Measurements from ENCODE around the gene ZNF117. TPM values are rescaled to one million over a fixed set of nuclear protein-coding genes. Genes with fewer than 3 reads are reported as not detected.

ZNF117 gene
- total RNA-seq, 1 donor from 2014 or later, result 24.4 TPM

GRCh38 chr7:64992971-64993370, 2.1 kb upstream of the ZNF117 start:
- H3K9me3 Mint-ChIP-seq, result peaks cover 29% of the 10 kb centered on the region
- DNase-seq (ENCODE audit: extremely low spot score, unreplicated experiment), result no peak

GRCh38 chr7:64990216-64990615, 620 bp downstream of the ZNF117 start:
- no peak overlapping the region for H3K4me3 Mint-ChIP-seq
- DNase-seq (ENCODE audit: extremely low spot score, unreplicated experiment), result no peak
- no peaks in the 10 kb centered on the region for H3K27me3 Mint-ChIP-seq
- peaks cover 29% of the 10 kb centered on the region for H3K9me3 Mint-ChIP-seq
- peaks cover 77% of the 10 kb centered on the region for H3K36me3 Mint-ChIP-seq
- no peak for TF ChIP-seq CTCF (conservative IDR thresholded peaks at IDR 0.05)
- H3K4me1 Mint-ChIP-seq (ENCODE audit: unreplicated experiment), result no peaks in the 10 kb centered on the region
- no peak overlapping the region for H3K27ac Mint-ChIP-seq

More at GRCh38 chr7:64992971-64993370, 2.1 kb upstream of the ZNF117 start:
- TF ChIP-seq CTCF (conservative IDR thresholded peaks at IDR 0.05), result no peak
- H3K4me3 Mint-ChIP-seq, result no peak overlapping the region
- no peaks in the 10 kb centered on the region for H3K27me3 Mint-ChIP-seq
- no peaks in the 10 kb centered on the region for H3K4me1 Mint-ChIP-seq (ENCODE audit: unreplicated experiment)
- H3K27ac Mint-ChIP-seq, result no peak overlapping the region
- H3K36me3 Mint-ChIP-seq, result peaks cover 73% of the 10 kb centered on the region

- no peaks in the 10 kb centered on the region for H3K4me1 Mint-ChIP-seq (ENCODE audit: unreplicated experiment)
- TF ChIP-seq CTCF (conservative IDR thresholded peaks at IDR 0.05), result no peak
- DNase-seq (ENCODE audit: extremely low spot score, unreplicated experiment), result no peak
- peaks cover 36% of the 10 kb centered on the region for H3K9me3 Mint-ChIP-seq
- H3K27me3 Mint-ChIP-seq, result no peaks in the 10 kb centered on the region
- peaks cover 68% of the 10 kb centered on the region for H3K36me3 Mint-ChIP-seq
- no peak overlapping the region for H3K4me3 Mint-ChIP-seq
- H3K27ac Mint-ChIP-seq, result no peak overlapping the region
Measured at GRCh38 chr7:64978497-64979203, 12.2 kb downstream of the ZNF117 start.

GRCh38 chr7:64965594-64965993, 25.2 kb downstream of the ZNF117 start:
- Mint-ChIP-seq H3K9me3 (no peaks in the 10 kb centered on the region), H3K27me3 (no peaks in the 10 kb centered on the region), H3K4me3 (no peak overlapping the region), H3K36me3 (peaks cover 4% of the 10 kb centered on the region), H3K27ac (no peak overlapping the region), H3K4me1 (ENCODE audit: unreplicated experiment) (no peaks in the 10 kb centered on the region)
- DNase-seq (ENCODE audit: extremely low spot score, unreplicated experiment), result no peak
- no peak for TF ChIP-seq CTCF (conservative IDR thresholded peaks at IDR 0.05)

GRCh38 chr7:64959072-64959747, 31.6 kb downstream of the ZNF117 start:
- H3K9me3 Mint-ChIP-seq, result peaks cover 3% of the 10 kb centered on the region
- no peaks in the 10 kb centered on the region for H3K27me3 Mint-ChIP-seq
- no peak for DNase-seq (ENCODE audit: extremely low spot score, unreplicated experiment)
- no peak for TF ChIP-seq CTCF (conservative IDR thresholded peaks at IDR 0.05)
- no peak overlapping the region for H3K27ac Mint-ChIP-seq
- H3K4me3 Mint-ChIP-seq, result no peak overlapping the region
- no peaks in the 10 kb centered on the region for H3K4me1 Mint-ChIP-seq (ENCODE audit: unreplicated experiment)
- H3K36me3 Mint-ChIP-seq, result no peaks in the 10 kb centered on the region
